Measurements from ENCODE around the gene PLRG1. TPM values are rescaled to one million over a fixed set of nuclear protein-coding genes. Genes with fewer than 3 reads are reported as not detected.

Gene PLRG1
- total RNA-seq, 4 donors from 2014 or later, result 36.0 to 59.5 (median 44.8) TPM

- Histone ChIP-seq H3K27ac (no peak overlapping the region), H3K9me3 (no peaks in the 10 kb centered on the region), H3K4me3 (no peak overlapping the region), H3K27me3 (peaks cover 10% of the 10 kb centered on the region), H3K4me1 (no peaks in the 10 kb centered on the region), H3K36me3 (no peaks in the 10 kb centered on the region)
- no peak for DNase-seq (ENCODE audit: low spot score in 2 of 2)
- WGBS, result 86% methylated on average over 13 of the region's 13 CpGs
- no peak for TF ChIP-seq EP300 (IDR thresholded peaks at IDR 0.05)
- TF ChIP-seq POLR2A (IDR thresholded peaks at IDR 0.05), result no peak
- TF ChIP-seq CTCF (IDR thresholded peaks at IDR 0.05), result no peak
- no peak for TF ChIP-seq POLR2AphosphoS5 (IDR thresholded peaks at IDR 0.05)
Observed at GRCh38 chr4:154586296-154587033, 36.3 kb upstream of the PLRG1 start.

- Histone ChIP-seq H3K27ac (no peak overlapping the region), H3K9me3 (no peaks in the 10 kb centered on the region), H3K27me3 (peaks cover 8% of the 10 kb centered on the region), H3K36me3 (no peaks in the 10 kb centered on the region), H3K4me1 (no peaks in the 10 kb centered on the region), H3K4me3 (no peak overlapping the region)
- DNase-seq (ENCODE audit: low spot score in 2 of 2), result no peak
- TF ChIP-seq EP300 (IDR thresholded peaks at IDR 0.05) (no peak), POLR2AphosphoS5 (IDR thresholded peaks at IDR 0.05) (no peak), CTCF (IDR thresholded peaks at IDR 0.05) (no peak), POLR2A (IDR thresholded peaks at IDR 0.05) (no peak)
- 89% methylated on average over 10 of the region's 10 CpGs for WGBS
Observed at GRCh38 chr4:154585369-154586018, 35.3 kb upstream of the PLRG1 start.

- no peaks in the 10 kb centered on the region for H3K36me3 ChIP-seq
- H3K27me3 ChIP-seq, result peaks cover 2% of the 10 kb centered on the region
- DNase-seq (ENCODE audit: low spot score in 2 of 2), result no peak
- no peak overlapping the region for H3K27ac ChIP-seq
- WGBS, result 91% methylated on average over 5 of the region's 5 CpGs
- H3K9me3 ChIP-seq, result no peaks in the 10 kb centered on the region
- H3K4me1 ChIP-seq, result no peaks in the 10 kb centered on the region
- no peak overlapping the region for H3K4me3 ChIP-seq
- TF ChIP-seq POLR2A (IDR thresholded peaks at IDR 0.05) (no peak), POLR2AphosphoS5 (IDR thresholded peaks at IDR 0.05) (no peak), CTCF (IDR thresholded peaks at IDR 0.05) (no peak), EP300 (IDR thresholded peaks at IDR 0.05) (no peak)
Observed at GRCh38 chr4:154584259-154584658, 34.1 kb upstream of the PLRG1 start.

- Histone ChIP-seq H3K36me3 (no peaks in the 10 kb centered on the region), H3K9me3 (no peaks in the 10 kb centered on the region), H3K4me1 (no peaks in the 10 kb centered on the region), H3K27ac (no peak overlapping the region), H3K4me3 (no peak overlapping the region), H3K27me3 (peaks cover under 1% of the 10 kb centered on the region)
- no peak for DNase-seq (ENCODE audit: low spot score in 2 of 2)
- no peak for TF ChIP-seq CTCF (IDR thresholded peaks at IDR 0.05)
- TF ChIP-seq POLR2A (IDR thresholded peaks at IDR 0.05), result no peak
- no peak for TF ChIP-seq EP300 (IDR thresholded peaks at IDR 0.05)
- no peak for TF ChIP-seq POLR2AphosphoS5 (IDR thresholded peaks at IDR 0.05)
Observed at GRCh38 chr4:154583677-154584076, 33.5 kb upstream of the PLRG1 start.

GRCh38 chr4:154583230-154583629 is 33.0 kb upstream of the PLRG1 start:
- Histone ChIP-seq H3K27me3 (peaks cover 3% of the 10 kb centered on the region), H3K4me1 (no peaks in the 10 kb centered on the region), H3K9me3 (no peaks in the 10 kb centered on the region), H3K4me3 (no peak overlapping the region), H3K27ac (no peak overlapping the region), H3K36me3 (no peaks in the 10 kb centered on the region)
- WGBS, result 90% methylated on average over 3 of the region's 3 CpGs
- TF ChIP-seq CTCF (IDR thresholded peaks at IDR 0.05), result no peak
- no peak for TF ChIP-seq POLR2A (IDR thresholded peaks at IDR 0.05)
- no peak for TF ChIP-seq EP300 (IDR thresholded peaks at IDR 0.05)
- no peak for TF ChIP-seq POLR2AphosphoS5 (IDR thresholded peaks at IDR 0.05)
- no peak for DNase-seq (ENCODE audit: low spot score in 2 of 2)
